Astrocyte of the cerebellum (primary cell): ENCODE data around the gene RPS19.

Experiments
- DNase-seq: peaks from one replicate; pipeline ENCODE4 v3.0.0-alpha.2; 2011; ENCODE audit warnings: low read depth
- H3K4me3 ChIP-seq: 2 replicates; pipeline ENCODE4 v1.5.1; 2011; ENCODE audit warnings: mild to moderate bottlenecking, low read depth, low read length, moderate library complexity
- CTCF ChIP-seq: IDR thresholded peaks from 2 replicates; pipeline ENCODE4 v1.5.1; 2012; ENCODE audit warnings: low read length, low read depth, moderate library complexity, mild to moderate bottlenecking; ENCODE audit errors: missing control alignments
- in situ Hi-C: cut with HindIII; loops from 2 replicates; pipeline ENCODE4 v1.10.0; 2017; ENCODE audit warnings: low sequenced_read_pairs

Gene RPS19

GRCh38 chr19:41902594-41902993, 42.5 kb downstream of the RPS19 start:
- no peak for TF ChIP-seq CTCF
- H3K4me3 ChIP-seq = no peak overlapping the region
- no peak for DNase-seq
- in situ Hi-C loops = no loop called here

GRCh38 chr19:41903193-41903953, 43.3 kb downstream of the RPS19 start:
- no peak for DNase-seq
- in situ Hi-C loops = no loop called here
- TF ChIP-seq CTCF = no peak
- no peak overlapping the region for H3K4me3 ChIP-seq

- in situ Hi-C loops = no loop called here
- TF ChIP-seq CTCF = no peak
- DNase-seq = no peak
- no peak overlapping the region for H3K4me3 ChIP-seq
These were observed 44.2 kb downstream of the RPS19 start for GRCh38 chr19:41904118-41904870.

- no peak for TF ChIP-seq CTCF
- no peak overlapping the region for H3K4me3 ChIP-seq
- in situ Hi-C loops = no loop called here
- no peak for DNase-seq
These were observed 45.4 kb downstream of the RPS19 start for GRCh38 chr19:41905273-41906002.

- TF ChIP-seq CTCF = no peak
- in situ Hi-C loops = no loop called here
- no peak for DNase-seq
- H3K4me3 ChIP-seq = no peak overlapping the region
These were observed 46.2 kb downstream of the RPS19 start for GRCh38 chr19:41906271-41906670.

GRCh38 chr19:41906916-41907680, 47.0 kb downstream of the RPS19 start:
- H3K4me3 ChIP-seq = no peak overlapping the region
- in situ Hi-C loops = no loop called here
- DNase-seq = no peak
- TF ChIP-seq CTCF = no peak
